RPMI7951 (cell line): ENCODE results near the gene PITPNB. TPM values are rescaled to one million over a fixed set of nuclear protein-coding genes. Genes with fewer than 3 reads are reported as not detected.

ENCODE experiments used
- DNase-seq: peaks from one replicate; pipeline ENCODE4 v3.0.0-alpha.2; 2012; ENCODE audit warnings: low read depth
- total RNA-seq: library from RNA; depleted of rRNA; stranded (reverse); fragments of >200 nt; shearing (Covaris generic); gene quantifications from 2 replicates; pipeline ENCODE4 v1.2.3, GENCODE V29; 2014

The PITPNB gene
- total RNA-seq, 1 experiment from 2014 or later = 16.1 TPM

GRCh38 chr22:27880778-27881394 is 38.2 kb downstream of the PITPNB start:
- peak; percentile 60 for DNase-seq

DNA sequence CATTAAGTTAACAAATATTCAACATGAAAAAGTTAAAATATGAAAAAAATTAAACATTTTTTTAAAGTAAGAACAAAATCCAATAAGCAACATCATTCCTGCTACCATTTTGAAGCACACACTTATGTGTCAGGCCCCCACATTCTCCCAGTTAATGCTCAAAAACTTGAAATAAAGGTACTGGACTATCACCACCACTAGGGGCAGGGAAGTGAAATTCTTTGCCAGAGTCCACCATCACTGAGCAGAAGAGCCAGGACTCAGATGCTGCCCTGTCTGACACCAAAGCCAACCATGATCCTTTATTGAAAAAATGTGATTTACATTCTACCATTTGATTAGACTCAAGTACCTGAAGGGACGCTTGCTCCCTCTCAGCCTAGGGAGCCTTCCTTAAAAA is 39.1 kb downstream of the PITPNB start:
- peak; percentile 47 for DNase-seq

DNA sequence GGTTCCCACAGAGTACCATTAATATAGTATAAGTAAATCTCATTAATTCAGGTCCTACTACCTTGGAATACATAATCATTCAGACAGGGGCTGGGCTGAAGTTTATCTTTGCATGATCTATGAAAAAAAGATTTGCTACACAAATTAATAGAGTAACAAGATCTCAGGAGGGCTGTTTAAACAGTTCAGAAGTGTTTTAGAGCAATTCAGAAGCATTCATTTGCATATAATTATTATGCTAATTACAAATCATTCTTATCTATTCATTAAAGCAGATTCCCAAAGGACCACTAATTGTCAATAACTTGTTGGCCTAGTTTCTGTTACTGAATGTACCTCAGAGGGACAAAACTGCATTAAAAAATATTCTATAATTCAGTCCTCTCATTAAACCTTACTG is 40.5 kb downstream of the PITPNB start:
- no peak for DNase-seq

DNA sequence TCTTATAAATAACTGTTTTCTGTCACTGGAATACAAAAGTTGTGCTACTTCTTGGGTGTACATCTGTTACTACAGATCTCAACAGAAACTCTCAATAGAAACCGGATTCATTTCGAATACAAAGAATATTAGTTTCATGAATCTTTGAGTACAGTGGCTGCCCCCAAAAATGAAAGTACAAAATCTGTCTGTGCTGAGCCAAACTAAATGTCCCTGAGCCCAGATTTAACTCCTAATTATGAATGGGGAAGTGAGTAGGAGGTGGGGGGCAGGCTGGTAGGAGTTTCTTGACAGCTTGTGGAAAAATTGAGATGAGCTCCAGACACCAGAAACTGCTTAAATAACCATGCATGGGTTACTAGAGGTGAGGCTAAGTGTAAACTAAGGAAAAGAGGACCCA is 41.6 kb downstream of the PITPNB start:
- DNase-seq = no peak

GRCh38 chr22:27876684-27877083 is 42.4 kb downstream of the PITPNB start:
- DNase-seq = no peak

DNA sequence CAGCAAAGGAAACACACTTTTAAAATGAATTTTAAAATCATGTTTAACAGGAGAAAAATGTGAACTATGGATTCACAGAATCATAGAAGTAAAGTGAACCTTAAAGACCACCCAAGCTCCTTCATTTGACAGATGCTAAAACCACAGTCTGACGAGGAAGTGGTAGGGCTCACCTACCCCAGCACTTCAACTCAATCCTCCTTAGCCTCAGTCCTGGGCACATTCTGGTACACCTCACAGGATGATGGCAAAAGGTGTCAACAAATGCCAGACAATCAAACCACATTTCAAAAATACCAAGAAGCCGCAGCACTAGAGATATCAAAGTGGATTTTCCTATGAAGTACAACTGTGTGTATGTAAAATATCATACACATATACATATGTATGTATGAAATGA is 43.1 kb downstream of the PITPNB start:
- DNase-seq = no peak

- no peak for DNase-seq
Observed at GRCh38 chr22:27874764-27875163, 44.3 kb downstream of the PITPNB start.

DNA sequence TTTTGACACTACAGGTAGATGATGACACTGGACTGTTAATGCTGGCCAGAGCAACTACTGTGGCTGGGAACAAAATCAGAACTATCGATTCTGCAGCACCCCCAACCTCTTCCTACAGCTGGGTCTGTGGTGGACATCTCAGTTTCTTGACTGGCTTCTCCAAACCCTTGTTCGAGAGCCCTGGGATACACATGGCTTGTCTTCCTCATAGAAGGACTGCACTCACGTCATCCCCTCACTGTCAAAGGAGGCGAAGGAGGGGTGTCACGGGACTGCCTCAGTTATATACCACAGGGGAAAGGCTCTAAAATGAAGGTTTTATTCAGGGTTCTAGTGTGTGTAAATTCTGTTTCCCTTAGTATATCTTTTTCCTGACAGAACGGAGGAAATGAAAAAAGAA is 44.9 kb downstream of the PITPNB start:
- no peak for DNase-seq

DNA sequence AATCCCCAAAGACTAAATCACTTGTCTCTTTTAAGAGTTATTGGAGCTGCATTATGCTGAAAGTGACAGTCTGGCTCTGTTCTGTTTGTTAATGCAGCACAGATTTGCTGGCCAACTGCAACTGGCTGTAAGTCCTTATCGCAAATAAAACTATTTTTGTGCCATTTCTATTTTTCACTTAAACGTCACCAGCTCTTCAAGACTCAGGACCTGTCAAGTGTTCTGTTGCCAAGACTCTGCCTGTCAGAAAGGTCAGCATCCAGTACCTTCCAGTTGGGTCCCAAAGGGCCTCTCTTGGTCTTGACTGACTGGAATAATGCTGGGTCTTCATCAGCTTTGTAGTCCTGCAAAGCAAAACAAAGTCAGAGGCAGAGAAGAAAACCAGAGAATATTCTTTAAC is 45.6 kb downstream of the PITPNB start:
- DNase-seq = no peak

GRCh38 chr22:27872488-27872887 is 46.6 kb downstream of the PITPNB start:
- DNase-seq = no peak

DNA sequence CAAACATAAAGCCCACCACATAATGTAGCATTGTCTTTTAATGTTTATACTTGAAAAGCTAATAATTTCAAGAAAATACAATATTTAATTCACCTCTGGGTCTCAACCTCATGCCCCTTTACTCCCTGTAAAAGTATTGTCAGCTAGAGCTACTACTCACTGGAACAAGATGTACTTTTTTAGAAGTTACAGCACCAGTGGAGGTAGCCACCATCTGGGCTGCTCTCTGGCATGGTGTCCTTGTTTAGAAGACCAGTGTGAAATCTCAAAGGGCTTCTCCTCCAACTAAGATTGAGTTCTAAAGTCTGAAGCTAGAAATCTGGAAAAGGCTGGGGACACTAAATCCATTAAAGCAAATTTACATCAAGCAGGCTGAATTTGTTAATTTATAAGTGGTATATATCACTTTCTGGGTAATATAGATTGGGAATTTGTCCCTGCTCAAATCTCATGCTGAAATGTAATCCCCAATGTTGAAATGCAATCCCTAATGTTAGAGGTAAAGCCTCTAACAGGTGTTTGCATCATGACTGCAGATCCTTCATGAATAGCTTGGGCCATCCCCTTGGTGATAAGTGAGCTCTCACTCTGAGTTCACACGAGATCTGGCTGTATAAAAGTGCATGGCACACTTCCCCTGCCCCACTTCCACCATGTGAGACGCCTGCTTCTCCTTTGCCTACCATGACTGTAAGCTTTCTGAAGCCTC is 47.6 kb downstream of the PITPNB start:
- DNase-seq = no peak

DNA sequence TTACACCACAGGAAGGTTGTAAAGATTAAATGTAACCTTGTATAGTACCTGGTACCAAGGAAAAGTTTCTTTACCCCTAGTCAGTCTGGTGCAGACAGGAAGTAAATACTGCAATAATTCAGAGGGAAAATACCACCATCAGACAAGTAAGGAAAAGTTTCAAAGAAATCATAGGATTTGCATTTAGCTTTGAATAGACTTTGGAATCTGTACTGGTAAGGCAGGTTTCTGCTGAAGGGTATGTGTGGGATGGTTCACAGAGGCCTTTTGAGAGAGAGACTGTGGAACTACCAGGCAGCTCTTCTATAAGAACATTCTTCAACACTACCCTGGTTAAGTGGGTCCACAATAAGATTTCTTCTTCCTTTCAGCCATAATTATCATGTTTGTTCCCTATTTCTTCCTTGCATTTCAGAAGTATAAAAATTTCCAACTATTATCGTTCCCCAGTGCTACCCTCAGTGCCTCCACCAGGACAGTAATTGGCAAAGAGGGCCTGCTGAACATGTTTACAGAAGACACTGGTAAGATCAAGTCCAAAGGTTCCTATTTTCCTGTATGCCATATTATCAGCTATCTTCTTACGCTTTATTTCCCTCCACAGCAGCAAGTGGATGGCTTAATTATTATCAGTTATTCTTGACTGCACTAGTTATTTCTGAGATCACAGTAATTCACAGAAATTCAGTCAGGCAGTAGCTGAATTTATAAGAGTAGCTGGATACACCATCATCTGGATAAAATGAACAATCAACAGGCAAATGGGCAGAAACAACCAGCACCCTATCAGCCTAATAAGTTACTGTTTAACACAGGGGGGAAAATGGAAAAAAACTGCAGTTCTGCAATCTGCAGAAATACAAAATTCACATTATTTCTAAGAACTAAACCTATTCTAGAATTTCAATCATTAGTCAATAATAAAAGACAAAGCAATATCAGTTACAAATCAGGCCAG is 48.5 kb downstream of the PITPNB start:
- DNase-seq = no peak

DNA sequence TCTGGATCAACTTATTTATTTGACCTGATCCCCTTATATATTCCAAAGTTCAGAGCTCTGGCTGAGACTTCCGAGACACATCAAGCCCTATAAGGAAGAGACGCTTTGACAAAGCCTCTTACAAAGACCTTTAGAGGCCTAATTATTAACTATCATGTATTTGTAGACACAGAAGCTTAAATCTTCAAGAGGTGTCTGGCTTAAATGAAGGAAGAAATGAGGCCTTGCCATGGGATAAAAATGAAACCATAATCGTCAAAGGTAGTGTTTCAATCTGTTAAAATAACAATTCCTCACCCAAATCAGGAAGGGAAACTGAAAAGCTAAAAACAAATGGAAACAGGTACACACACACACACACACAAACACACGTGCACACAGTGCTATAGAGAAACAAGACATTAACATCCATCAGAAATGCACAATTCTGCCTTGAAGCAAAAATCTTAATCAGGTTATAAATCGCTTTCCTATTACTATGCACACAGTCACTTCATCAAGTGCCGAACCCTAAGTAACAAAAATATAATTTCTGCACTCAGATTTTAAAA is 50.2 kb downstream of the PITPNB start:
- no peak for DNase-seq

DNA sequence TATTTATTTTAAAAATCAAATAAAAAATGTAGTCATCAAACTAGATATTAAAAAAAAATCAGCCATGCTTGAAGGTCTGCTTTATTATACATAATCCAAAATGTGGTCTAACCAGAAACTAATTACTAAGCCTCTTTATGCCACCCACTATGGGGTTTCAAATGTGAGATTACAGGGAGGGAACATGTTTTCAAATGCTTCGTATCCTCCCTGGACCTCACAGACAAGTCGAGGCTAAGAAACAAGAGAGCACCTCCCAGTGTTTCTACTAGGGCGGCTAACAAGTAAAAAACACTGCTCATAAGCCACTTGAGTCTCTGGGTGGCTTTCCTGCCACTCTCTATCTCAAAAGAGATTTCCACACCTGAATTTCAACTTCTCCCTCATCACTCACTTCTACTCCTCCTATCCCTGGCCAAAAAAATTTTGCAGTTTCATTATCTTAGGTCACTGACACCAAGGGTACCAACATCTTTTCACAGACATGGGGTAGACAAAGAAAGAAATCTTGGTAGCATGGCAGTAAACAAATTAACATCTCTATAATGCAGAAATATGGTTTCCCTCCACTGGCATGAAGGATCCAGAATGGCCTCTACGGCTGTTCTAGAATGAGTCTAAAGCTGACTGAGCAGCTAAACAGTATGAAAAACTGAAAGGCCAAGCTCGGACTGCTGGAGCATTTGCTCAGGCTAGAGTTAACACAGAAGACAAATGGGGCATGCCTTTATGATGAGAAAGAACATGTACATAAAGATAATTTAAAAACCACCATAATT is 50.9 kb downstream of the PITPNB start:
- no peak for DNase-seq

DNA sequence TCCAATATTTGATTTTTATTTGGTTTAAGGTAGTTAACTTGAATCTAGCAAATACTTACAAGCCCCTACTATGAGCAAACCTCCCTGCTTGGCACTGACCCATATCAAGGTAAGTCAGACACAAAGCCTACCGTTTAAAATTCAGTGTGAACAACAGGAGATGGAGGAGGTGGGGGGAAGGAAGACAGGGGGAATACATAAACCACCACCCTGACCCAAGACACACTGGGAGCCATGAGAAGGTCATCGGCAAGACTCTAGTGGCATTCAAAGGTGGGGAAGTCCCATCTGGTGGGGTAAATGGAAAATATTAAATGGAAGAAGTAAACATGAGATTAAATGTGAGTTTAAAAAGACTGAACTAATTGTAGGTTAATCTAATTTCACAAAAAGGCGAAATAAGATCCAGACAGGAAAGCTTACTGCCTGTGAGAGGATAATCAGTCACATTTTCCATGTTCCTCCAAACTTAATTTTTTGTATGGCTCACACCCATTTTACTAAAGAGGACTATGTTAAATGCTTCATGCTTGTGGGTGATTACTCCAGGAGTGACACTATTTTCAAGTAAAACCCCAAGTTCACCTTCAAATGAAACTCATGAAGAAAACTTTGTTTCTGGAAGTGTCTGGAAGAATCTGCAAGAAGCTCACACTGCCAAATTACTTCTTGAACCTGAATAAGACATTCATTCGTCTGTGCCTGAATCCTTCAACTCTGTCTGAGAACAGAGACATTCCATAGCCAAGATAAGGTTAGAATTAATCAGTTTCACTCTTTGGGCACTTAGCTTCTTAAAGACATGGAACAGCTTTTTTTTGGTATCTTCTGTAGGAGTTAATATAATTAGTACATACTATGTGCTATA is 51.7 kb downstream of the PITPNB start:
- no peak for DNase-seq

- peak; percentile 64 for DNase-seq
Observed at GRCh38 chr22:27866135-27867084, 52.6 kb downstream of the PITPNB start.

DNA sequence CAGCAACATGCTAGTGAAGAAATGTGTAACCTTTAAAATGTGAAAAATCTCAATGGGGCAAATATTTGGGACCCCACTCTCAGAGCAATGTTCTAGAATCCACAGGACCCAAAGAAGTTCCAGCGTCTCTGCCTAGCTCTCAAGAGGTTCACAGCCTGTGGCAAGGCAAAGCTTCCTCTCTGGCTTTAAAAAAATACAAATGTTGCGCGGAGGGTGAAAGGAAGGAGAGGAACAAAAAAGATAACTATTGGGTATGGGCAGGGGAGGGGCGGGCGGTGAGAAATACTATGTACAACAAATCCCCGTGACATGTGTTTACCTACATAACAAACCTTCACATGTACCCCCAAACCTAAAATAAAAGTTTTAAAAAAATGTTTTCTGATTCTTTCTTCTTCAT is 53.6 kb downstream of the PITPNB start:
- DNase-seq = no peak

DNA sequence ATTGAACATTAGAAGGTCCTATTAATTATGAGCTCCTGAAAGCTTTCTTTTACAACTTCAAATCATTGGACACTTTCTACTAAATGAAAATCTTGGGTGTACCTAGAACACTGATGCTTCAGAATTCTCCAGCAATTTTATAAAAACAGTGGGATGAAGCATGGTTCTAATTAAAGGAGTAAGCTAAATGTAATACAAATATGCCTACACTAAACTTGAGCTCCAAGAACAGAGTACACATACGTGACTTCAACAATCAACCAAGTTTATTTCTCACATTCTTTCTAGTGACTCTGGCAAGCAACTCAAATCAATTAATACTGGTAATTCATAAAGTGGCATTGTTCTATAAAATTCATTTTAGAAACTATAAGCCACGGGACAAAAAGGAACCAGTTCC is 55.5 kb downstream of the PITPNB start:
- no peak for DNase-seq

- no peak for DNase-seq
Observed at GRCh38 chr22:27863001-27863400, 56.1 kb downstream of the PITPNB start.
